Measurements from ENCODE around the gene ACOXL.
"Not testable (repeated sequence)": the region's sequence is repeated elsewhere in the genome, so short reads cannot be mapped to it uniquely, and the experiment has no call there.

ACOXL gene

GRCh38 chr2:111042261-111042660 lies 309.9 kb downstream of the ACOXL start:
- no peak for DNase-seq (ENCODE audit: low read depth)

DNA sequence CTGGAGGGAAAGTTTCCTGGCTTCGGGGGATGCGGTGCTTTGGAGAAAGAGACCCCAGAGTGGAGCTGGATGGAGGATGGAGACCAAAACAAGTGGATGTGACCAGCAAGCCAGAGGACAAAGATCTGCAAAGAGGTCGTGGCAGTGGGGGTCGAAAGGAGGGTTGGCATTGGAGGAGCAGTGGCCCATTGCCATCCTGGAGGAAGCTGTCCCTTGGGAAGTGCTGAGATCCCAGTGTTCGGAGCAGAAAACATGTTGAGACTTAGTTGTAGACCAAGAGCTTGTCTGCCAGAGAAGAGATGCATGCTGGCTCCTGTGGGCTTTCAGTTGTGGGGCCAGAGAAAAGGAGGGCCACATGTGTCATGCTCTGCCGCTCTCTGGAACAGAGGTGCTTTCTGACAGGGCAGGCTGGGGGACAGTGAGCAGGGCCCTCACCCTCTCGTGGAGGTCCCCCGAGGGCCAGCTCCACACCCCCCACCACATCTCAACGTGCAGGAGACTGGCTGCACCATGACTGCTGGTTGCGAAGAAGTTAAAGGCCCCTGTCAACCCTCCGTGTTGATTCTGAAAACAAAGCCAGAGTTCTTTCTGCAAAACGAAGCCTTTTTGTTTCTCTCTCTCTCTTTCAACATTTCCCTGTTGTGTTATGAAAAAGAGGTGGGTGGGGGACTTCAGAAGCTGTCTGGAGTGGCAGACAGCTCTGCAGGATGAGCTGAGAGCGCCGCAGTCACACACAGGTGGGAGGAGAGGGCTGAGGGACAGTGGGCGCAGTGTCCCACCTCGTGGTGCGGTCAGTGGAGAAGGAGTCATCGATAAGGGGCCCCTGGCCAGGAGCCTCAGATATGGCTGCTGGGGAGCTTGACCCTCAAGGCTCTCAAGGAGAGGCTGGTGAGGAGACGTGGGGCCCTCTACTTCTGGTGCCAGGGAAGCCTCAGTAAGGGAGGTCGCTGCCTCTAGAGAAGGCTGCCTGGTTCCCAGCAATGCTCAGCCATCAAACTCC lies 310.7 kb downstream of the ACOXL start:
- DNase-seq (ENCODE audit: low read depth), result no peak

- no peak for DNase-seq (ENCODE audit: low read depth)
Measured at GRCh38 chr2:111044066-111044465, 311.7 kb downstream of the ACOXL start.

GRCh38 chr2:111045236-111045635 lies 312.9 kb downstream of the ACOXL start:
- DNase-seq (ENCODE audit: low read depth), result not testable (repeated sequence)

DNA sequence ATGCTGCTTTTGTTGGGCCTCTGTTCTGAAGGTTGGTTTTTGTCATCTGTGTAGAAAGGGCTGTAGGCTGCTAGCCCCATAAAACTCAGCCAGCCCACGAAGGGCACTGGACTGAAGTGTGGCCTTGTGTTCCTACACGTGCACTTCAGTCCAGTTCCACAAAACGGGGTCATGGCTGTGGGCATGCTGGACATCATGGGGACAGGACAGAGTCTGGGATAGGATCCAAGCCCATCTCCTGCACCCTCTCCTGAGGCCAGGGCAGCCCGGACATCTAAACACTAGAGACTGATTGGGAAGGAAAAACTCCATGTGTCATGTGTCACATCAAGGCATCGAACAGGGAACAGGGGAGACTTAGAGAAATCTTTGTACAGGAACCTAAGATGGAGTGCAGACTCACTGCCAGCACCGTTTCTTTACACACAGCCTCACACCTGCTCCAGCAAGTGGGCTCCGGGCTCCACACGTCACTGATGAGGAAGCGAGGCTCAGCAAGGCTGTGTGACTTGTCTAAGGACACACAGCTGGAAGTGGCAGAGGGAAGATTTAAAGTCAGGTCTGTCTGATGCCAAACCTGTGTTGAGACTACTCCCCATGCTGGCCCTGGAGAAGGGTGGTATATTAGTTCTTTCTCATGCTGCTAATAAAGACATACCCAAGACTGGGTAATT lies 313.5 kb downstream of the ACOXL start:
- DNase-seq (ENCODE audit: low read depth), result no peak

GRCh38 chr2:111046670-111047069 lies 314.3 kb downstream of the ACOXL start:
- DNase-seq (ENCODE audit: low read depth), result no peak

DNA sequence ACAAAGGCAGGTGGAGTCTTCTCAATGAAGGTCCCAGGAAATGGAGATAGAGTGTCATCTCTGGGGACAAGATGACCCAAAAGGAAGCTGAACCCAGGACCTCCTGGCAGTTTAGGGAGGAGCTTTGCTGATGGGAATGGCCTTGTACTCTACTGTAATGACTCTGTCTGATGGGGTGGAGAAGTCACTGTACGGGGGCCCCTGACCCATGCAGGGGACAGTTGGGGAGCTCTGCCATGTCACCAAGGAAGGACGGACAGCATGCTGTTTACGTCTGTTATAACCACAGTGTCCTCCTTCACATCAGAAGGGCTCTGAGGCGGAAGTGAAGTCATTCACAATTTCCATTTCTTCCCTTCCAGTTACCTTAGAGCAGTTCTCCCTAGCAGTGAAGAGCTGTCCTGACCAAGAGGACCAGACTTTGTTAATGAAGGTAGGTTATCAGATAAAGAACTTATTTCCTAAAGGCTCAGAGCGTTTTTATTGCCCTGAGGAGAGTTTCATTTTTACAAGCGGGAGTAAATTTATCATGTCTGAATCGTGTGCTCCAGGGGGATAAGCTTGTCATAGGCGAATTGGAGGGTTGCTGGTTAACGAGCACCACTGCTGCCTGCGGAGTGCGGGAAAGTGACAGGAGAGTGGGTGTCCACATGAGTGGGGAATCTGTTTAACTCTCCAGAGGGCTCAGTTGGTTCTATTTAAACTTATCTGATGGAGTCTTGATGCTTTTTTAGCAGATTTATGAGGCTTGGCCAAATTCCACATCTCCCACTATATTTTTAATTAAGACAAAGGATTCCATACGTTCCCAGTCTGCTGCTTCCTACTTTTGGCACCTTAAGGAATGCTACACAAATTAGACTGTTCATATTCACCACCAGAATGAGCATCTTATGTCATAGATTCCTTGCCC lies 316.7 kb downstream of the ACOXL start:
- DNase-seq (ENCODE audit: low read depth), result no peak

- DNase-seq (ENCODE audit: low read depth), result no peak
Measured at GRCh38 chr2:111049792-111050640, 317.6 kb downstream of the ACOXL start.

DNA sequence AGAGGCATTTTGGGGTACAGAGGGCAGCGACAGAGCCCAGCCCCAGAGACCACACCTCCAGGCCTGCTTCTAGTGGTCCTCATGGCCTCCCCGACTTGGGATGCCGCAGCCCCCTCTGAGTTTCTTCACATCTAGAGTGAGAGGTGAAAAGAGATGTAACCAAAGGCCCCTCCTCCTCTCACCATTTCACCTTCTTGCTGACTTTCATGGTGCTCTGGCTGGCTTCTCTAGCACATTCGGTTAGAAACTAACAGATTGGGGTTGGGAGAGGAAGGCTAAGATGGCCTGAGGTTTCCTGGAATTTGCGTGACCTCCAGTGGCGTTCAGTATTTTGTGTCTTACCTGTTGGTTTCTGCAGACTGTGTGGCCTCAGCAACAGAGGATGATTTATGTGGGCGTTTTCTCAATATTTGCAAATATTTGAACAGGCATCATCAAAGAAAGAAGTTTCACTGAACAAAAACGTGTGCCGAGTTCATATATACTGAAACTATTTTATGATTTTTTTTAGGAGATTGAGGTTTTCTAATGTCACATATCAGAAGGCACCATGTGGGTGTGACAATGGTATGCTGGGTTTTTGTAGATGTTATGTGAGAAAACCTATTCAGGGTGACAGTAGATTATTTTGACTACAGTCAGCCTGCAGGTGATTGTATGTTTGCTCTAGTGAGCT lies 318.5 kb downstream of the ACOXL start:
- no peak for DNase-seq (ENCODE audit: low read depth)

- DNase-seq (ENCODE audit: low read depth), result no peak
Measured at GRCh38 chr2:111052621-111053020, 320.2 kb downstream of the ACOXL start.

DNA sequence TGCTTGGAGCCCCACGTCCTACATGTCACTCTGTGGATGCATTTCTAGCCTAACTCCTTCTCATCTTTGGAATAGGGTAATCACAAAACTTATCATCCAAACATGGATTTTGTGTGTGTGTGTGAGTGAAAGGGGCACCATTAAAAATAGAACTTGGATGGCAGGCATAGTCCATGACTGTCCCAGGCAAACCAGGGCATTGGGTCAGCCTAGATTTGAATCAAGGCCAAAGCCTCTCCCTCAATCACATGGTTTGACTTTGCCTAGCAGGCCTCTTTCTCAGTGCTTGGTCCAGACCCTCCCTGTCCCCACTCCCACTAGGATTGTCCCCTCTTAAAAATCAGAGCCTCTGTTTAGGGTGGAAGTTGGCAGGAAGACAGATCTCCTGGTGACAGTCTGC lies 320.9 kb downstream of the ACOXL start:
- no peak for DNase-seq (ENCODE audit: low read depth)

DNA sequence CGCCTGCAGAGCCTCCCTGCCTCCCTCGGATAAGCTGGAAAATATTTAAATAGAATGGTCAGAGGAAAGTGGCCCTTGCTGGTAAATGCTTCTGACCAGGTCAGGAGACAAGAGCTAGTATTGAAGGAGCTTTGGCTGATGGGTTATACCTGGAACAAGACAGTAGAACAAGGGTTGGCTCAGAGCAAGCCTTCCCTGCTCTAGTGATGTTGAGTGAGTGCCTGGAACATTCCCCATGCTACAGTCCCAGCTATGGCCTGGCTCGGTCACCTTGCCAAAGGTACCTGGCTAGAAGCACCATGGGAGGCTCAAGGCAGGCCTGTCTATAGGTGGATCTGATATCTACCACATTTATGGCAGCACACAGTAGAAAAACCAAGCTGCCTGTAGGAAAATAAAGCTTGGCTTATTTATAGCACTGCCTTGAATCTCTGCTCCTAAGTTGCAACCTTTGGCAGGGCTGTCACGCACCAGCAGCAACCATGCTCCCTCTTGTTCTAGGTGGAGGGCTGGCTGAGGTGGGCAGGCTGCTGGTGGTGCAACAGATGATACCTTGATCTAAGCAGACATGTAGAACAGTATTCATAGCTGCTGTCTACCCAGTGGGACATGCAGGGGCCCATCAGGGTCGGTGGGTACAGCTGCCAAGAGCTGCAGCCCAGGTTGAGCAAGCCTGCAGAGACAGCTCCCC lies 321.6 kb downstream of the ACOXL start:
- DNase-seq (ENCODE audit: low read depth), result no peak

DNA sequence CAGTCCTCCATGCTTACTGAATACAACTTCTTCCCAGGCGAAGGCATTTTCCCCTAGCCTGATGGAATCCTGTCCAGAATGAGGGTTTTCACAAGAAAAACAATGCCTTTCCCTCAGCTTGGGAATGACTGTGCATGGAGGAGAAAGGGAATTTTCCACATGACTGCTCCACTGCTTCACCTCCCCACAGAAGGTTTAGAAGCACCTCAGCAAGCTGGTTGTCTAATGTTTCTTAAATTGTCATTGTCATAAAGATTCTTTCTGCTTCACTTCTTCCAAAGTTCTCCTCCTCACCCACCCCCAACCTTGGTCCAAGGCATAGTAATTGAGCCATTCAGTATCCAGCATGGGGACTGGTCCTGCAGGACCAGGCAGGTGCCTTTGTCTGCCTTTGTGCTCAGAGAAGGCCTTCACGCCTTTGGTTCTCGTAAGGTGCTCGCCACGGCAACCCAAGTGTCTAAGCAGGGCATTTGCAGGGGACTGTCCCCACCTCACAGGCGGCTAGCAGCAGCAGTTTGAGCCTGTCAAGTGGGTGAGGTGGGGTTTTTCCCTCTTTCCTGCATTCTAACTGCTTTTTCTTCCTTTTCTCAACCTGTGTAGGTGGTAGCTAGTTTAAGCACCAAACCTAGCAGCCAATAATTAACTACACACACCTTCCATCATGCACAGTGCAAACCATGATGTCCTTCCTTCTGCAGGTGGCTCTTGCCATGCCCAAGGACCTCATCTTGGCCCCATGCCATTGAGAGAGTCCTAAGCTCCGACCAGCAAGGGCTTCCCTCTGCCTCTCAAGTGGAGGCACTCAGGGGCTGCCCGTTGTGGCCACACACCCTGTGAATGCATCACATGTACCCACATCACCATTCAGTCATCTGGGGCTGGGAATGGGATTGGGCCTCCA lies 322.7 kb downstream of the ACOXL start:
- no peak for DNase-seq (ENCODE audit: low read depth)

GRCh38 chr2:111055735-111056134 lies 323.4 kb downstream of the ACOXL start:
- DNase-seq (ENCODE audit: low read depth), result no peak

GRCh38 chr2:111057045-111057444 lies 324.7 kb downstream of the ACOXL start:
- no peak for DNase-seq (ENCODE audit: low read depth)

GRCh38 chr2:111057721-111058120 lies 325.3 kb downstream of the ACOXL start:
- DNase-seq (ENCODE audit: low read depth), result no peak

DNA sequence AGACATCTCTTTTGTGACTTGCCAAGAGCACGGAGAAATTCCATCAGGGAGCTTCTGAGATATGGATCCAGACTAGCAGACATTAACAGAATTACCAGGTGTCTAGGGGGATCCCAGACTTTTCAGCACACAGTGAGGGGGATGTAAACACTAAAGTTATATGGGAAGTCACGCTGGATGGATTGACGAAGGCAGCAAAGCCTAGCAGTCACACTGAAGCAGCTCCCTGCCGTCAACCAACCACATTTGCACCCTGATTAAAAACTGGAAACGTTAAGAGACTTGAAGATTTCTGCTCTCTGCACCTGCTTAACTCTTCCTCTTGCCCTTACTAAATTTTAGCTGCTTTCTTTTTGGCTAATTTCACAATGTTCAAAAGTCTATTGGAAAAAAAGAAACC lies 325.9 kb downstream of the ACOXL start:
- DNase-seq (ENCODE audit: low read depth), result no peak

GRCh38 chr2:111061191-111061590 lies 328.8 kb downstream of the ACOXL start:
- DNase-seq (ENCODE audit: low read depth), result no peak

DNA sequence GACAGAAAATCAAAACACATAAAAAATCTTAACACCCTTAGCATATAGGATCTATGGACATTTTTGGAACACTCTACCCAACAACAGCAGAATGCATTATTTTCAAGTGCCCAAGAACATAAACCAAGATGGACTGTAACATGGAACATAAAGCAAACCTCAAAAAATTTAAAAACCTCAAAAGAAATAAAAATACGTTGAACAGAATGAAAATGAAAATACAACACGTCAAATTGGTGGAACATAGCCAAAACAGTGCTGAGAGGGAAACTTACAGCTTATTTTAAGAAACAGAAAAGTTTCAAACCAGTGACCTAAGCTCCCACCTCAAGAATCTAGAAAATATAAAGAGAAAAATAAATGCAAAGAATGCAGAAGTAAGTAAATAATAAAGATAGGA lies 330.0 kb downstream of the ACOXL start:
- DNase-seq (ENCODE audit: low read depth), result no peak
